Peyer's patch (tissue), 4 donors: ENCODE data around the gene SPAG16. TPM values are rescaled to one million over a fixed set of nuclear protein-coding genes. Genes with fewer than 3 reads are reported as not detected.

Experiments used
- DNase-seq, 3 donors: peaks; one replicate each; pipeline ENCODE4 v3.0.0-alpha.2; 2017 to 2019
- H3K27ac ChIP-seq, 4 donors: fragments of 200-600 bp; sonication (generic); one replicate each; pipeline ENCODE4 v1.5.1; 2016 to 2019
- H3K27me3 ChIP-seq, 2 donors: fragments of 200-600 bp; sonication (generic); one replicate each; pipeline ENCODE4 v1.5.1; 2019
- H3K36me3 ChIP-seq, 3 donors: fragments of 200-600 bp; sonication (generic); one replicate each; pipeline ENCODE4 v1.5.1; 2016 to 2019
- H3K4me1 ChIP-seq, 4 donors: fragments of 200-600 bp; sonication (generic); one replicate each; pipeline ENCODE4 v1.5.1; 2016 to 2019
- H3K4me3 ChIP-seq, 4 donors: fragments of 200-600 bp; sonication (generic); 1 replicate in 3 of 4; 2 replicates in 1 of 4; pipeline ENCODE4 v1.5.1; 2016 to 2019; ENCODE audit warnings: mild to moderate bottlenecking in 1 of 4
- H3K9me3 ChIP-seq, 4 donors: fragments of 200-600 bp; sonication (generic); one replicate each; pipeline ENCODE4 v1.5.1; 2016 to 2019; ENCODE audit warnings: mild to moderate bottlenecking in 1 of 4
- CTCF ChIP-seq, 6 experiments: fragments of 450-650 bp in 4 of 6; fragments of 200-600 bp in 2 of 6; sonication (generic) in 1 of 6; IDR thresholded peaks; one replicate each; pipeline ENCODE4 v1.5.1; 2017 to 2019; ENCODE audit warnings: antibody characterized with exemption in 6 of 6, mild to moderate bottlenecking in 3 of 6, moderate library complexity in 1 of 6
- POLR2A ChIP-seq, 2 donors: fragments of 450-650 bp; IDR thresholded peaks; one replicate each; pipeline ENCODE4 v1.5.1; 2017; ENCODE audit warnings: antibody characterized with exemption in 2 of 2, mild to moderate bottlenecking in 2 of 2, moderate library complexity in 2 of 2
- total RNA-seq, 4 donors: library from RNA; depleted of rRNA; stranded (reverse); fragments of >200 nt; gene quantifications; one replicate each; pipeline ENCODE4 v1.1.0, GENCODE V29; 2016

SPAG16 gene
- total RNA-seq, 4 donors from 2014 or later, result 5.5 to 43.7 (median 10.0) TPM

GRCh38 chr2:214255046-214255445 is 970.8 kb downstream of the SPAG16 start:
- Histone ChIP-seq H3K4me3 (no peak overlapping the region), H3K27me3 (no peaks in the 10 kb centered on the region), H3K36me3 (no peaks in the 10 kb centered on the region), H3K4me1 (no peaks in the 10 kb centered on the region), H3K27ac (no peak overlapping the region), H3K9me3 (no peaks in the 10 kb centered on the region)
- TF ChIP-seq CTCF (IDR thresholded peaks at IDR 0.05), result no peak
- DNase-seq, result no peak

- no peak for TF ChIP-seq CTCF (IDR thresholded peaks at IDR 0.05)
- no peak for TF ChIP-seq POLR2A (IDR thresholded peaks at IDR 0.05)
- H3K27me3 ChIP-seq, result no peaks in the 10 kb centered on the region
- no peaks in the 10 kb centered on the region for H3K4me1 ChIP-seq
- H3K4me3 ChIP-seq, result no peak overlapping the region
- H3K36me3 ChIP-seq, result no peaks in the 10 kb centered on the region
- H3K9me3 ChIP-seq, result no peaks in the 10 kb centered on the region
- DNase-seq, result no peak
- no peak overlapping the region for H3K27ac ChIP-seq
Measured at GRCh38 chr2:214261683-214262082, 977.4 kb downstream of the SPAG16 start.

- no peak for TF ChIP-seq POLR2A (IDR thresholded peaks at IDR 0.05)
- TF ChIP-seq CTCF (IDR thresholded peaks at IDR 0.05), result no peak
- Histone ChIP-seq H3K4me3 (no peak overlapping the region), H3K27me3 (no peaks in the 10 kb centered on the region), H3K36me3 (no peaks in the 10 kb centered on the region), H3K9me3 (no peaks in the 10 kb centered on the region), H3K27ac (no peak overlapping the region), H3K4me1 (no peaks in the 10 kb centered on the region)
- DNase-seq, result no peak
Measured at GRCh38 chr2:214264171-214264570, 979.9 kb downstream of the SPAG16 start.

- no peaks in the 10 kb centered on the region for H3K36me3 ChIP-seq
- no peak overlapping the region for H3K27ac ChIP-seq
- H3K27me3 ChIP-seq, result no peaks in the 10 kb centered on the region
- TF ChIP-seq CTCF (IDR thresholded peaks at IDR 0.05), result no peak
- no peak for TF ChIP-seq POLR2A (IDR thresholded peaks at IDR 0.05)
- H3K4me3 ChIP-seq, result no peak overlapping the region
- H3K4me1 ChIP-seq, result no peaks in the 10 kb centered on the region
- no peaks in the 10 kb centered on the region for H3K9me3 ChIP-seq
- DNase-seq, result no peak
Measured at GRCh38 chr2:214265991-214266489, 981.8 kb downstream of the SPAG16 start.

- no peaks in the 10 kb centered on the region for H3K9me3 ChIP-seq
- H3K4me1 ChIP-seq, result no peaks in the 10 kb centered on the region
- TF ChIP-seq POLR2A (IDR thresholded peaks at IDR 0.05) (no peak), CTCF (IDR thresholded peaks at IDR 0.05) (no peak)
- no peak overlapping the region for H3K27ac ChIP-seq
- no peak overlapping the region for H3K4me3 ChIP-seq
- no peaks in the 10 kb centered on the region for H3K36me3 ChIP-seq
- H3K27me3 ChIP-seq, result no peaks in the 10 kb centered on the region
- DNase-seq, result no peak
Measured at GRCh38 chr2:214277880-214278279, 993.6 kb downstream of the SPAG16 start.

- no peaks in the 10 kb centered on the region for H3K27me3 ChIP-seq
- H3K9me3 ChIP-seq, result no peaks in the 10 kb centered on the region
- TF ChIP-seq POLR2A (IDR thresholded peaks at IDR 0.05), result no peak
- no peak for TF ChIP-seq CTCF (IDR thresholded peaks at IDR 0.05)
- no peak overlapping the region for H3K4me3 ChIP-seq
- no peak for DNase-seq
- H3K36me3 ChIP-seq, result no peaks in the 10 kb centered on the region
- no peaks in the 10 kb centered on the region for H3K4me1 ChIP-seq
- no peak overlapping the region for H3K27ac ChIP-seq
Measured at GRCh38 chr2:214286011-214286410, 1001.7 kb downstream of the SPAG16 start.
